ENCODE measurements around the gene GLCCI1.

- TF ChIP-seq CTCF (IDR thresholded peaks at IDR 0.05; ENCODE audit: low read depth, low read length) (no peak), EZH2phosphoT487 (IDR thresholded peaks at IDR 0.05; ENCODE audit: low read depth) (no peak)
These were observed 144.6 kb downstream of the GLCCI1 start for GRCh38 chr7:8113184-8113583.
